ENCODE data around the gene ST3GAL5.

DNA sequence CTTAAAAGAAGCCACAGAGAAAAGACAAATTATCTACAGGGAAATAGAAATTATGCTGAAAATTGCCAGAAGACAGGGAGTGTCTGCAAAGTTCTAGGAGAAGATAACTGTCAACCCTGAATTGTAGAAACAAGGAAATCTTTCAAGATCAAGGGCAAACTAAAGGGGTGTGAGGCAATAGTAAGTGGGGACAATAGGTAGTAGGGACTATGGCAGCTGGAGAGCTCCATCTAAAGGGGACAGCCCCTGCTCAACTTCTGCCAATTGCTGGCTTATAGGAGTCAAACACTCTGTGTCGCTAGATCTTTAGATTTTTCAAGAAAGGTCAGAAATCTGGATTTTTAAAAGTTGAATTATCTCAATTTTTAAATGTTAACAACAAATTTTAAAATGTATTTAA is 10.1 kb upstream of the ST3GAL5 start:
- TF ChIP-seq POLR2AphosphoS5 (IDR thresholded peaks at IDR 0.05; ENCODE audit: low read depth, low read length) = no peak
- TF ChIP-seq TAF1 (IDR thresholded peaks at IDR 0.05; ENCODE audit: low read depth, low read length) = no peak
- TF ChIP-seq POLR2A (IDR thresholded peaks at IDR 0.05; ENCODE audit: low read depth, low read length) = no peak
- TF ChIP-seq PAX5 (IDR thresholded peaks at IDR 0.05; ENCODE audit: insufficient read depth, low read length, severe bottlenecking) = no peak
